H9 (cell line): Measurements from ENCODE around the gene DEPP1. TPM values are rescaled to one million over a fixed set of nuclear protein-coding genes. Genes with fewer than 3 reads are reported as not detected.

ENCODE experiments used
- DNase-seq: peaks from one replicate; pipeline ENCODE4 v3.0.0-alpha.2; 2017
- H2AFZ ChIP-seq: one replicate; pipeline ENCODE4 v1.6.1; 2013; ENCODE audit warnings: mild to moderate bottlenecking, low read length, control low read depth, moderate library complexity
- H2AK5ac ChIP-seq: 2 replicates; pipeline ENCODE4 v1.6.1; 2013; ENCODE audit warnings: low read length, control low read depth, mixed read lengths; ENCODE audit not compliant: insufficient read length
- H2BK120ac ChIP-seq: one replicate; pipeline ENCODE4 v1.6.1; 2013; ENCODE audit warnings: low read depth, mild to moderate bottlenecking, low read length, control low read depth, inconsistent platforms; ENCODE audit not compliant: poor library complexity, severe bottlenecking
- H2BK12ac ChIP-seq: 2 replicates; pipeline ENCODE4 v1.6.1; 2013; ENCODE audit warnings: low read length, control low read depth, mixed read lengths, low read depth; ENCODE audit not compliant: insufficient read length
- H2BK15ac ChIP-seq: 2 replicates; pipeline ENCODE4 v1.6.1; 2013; ENCODE audit warnings: low read depth, low read length, control low read depth
- H2BK20ac ChIP-seq: one replicate; pipeline ENCODE4 v1.6.1; 2013; ENCODE audit warnings: low read depth, mild to moderate bottlenecking, low read length, control low read depth, inconsistent platforms; ENCODE audit not compliant: poor library complexity, severe bottlenecking
- H2BK5ac ChIP-seq: 2 replicates; pipeline ENCODE4 v1.6.1; 2013; ENCODE audit warnings: low read length, control low read depth, mixed read lengths; ENCODE audit not compliant: insufficient read length
- H3K14ac ChIP-seq: 2 replicates; pipeline ENCODE4 v1.6.1; 2013; ENCODE audit warnings: low read length, control low read depth; ENCODE audit not compliant: insufficient read depth
- H3K18ac ChIP-seq: 2 replicates; pipeline ENCODE4 v1.6.1; 2013; ENCODE audit warnings: low read depth, mild to moderate bottlenecking, mixed read lengths, low read length, control low read depth; ENCODE audit not compliant: insufficient read length
- H3K23ac ChIP-seq: 2 replicates; pipeline ENCODE4 v1.6.1; 2013; ENCODE audit warnings: low read length, control low read depth, mixed read lengths, low read depth; ENCODE audit not compliant: insufficient read length
- H3K23me2 ChIP-seq: 2 replicates; pipeline ENCODE4 v1.6.1; 2013; ENCODE audit warnings: low read depth, mild to moderate bottlenecking, mixed read lengths, low read length, control low read depth; ENCODE audit not compliant: insufficient read length, poor library complexity, severe bottlenecking
- H3K27ac ChIP-seq: 2 replicates; pipeline ENCODE4 v1.5.1; 2013; ENCODE audit warnings: low read length, control low read depth, mixed read lengths, low read depth; ENCODE audit not compliant: insufficient read length
- H3K27me3 ChIP-seq: 2 replicates; pipeline ENCODE4 v1.6.1; 2013; ENCODE audit warnings: low read length, control low read depth, inconsistent platforms; ENCODE audit not compliant: insufficient read depth
- H3K4ac ChIP-seq: 2 replicates; pipeline ENCODE4 v1.6.1; 2013; ENCODE audit warnings: low read depth, mild to moderate bottlenecking, control low read depth, inconsistent platforms, low read length, moderate library complexity
- H3K4me1 ChIP-seq: 2 replicates; pipeline ENCODE4 v1.6.1; 2013; ENCODE audit warnings: low read length, control low read depth, inconsistent platforms; ENCODE audit not compliant: insufficient read depth
- H3K4me2 ChIP-seq: 2 replicates; pipeline ENCODE4 v1.6.1; 2013; ENCODE audit warnings: low read length, control low read depth, mixed read lengths; ENCODE audit not compliant: insufficient read length, insufficient read depth
- H3K56ac ChIP-seq: 2 replicates; pipeline ENCODE4 v1.6.1; 2013; ENCODE audit warnings: low read depth, mild to moderate bottlenecking, mixed read lengths, low read length, control low read depth; ENCODE audit not compliant: insufficient read length
- H3K79me1 ChIP-seq: 2 replicates; pipeline ENCODE4 v1.6.1; 2013; ENCODE audit warnings: low read depth, mild to moderate bottlenecking, moderate library complexity, low read length, control low read depth, inconsistent platforms; ENCODE audit not compliant: insufficient read depth, poor library complexity, severe bottlenecking
- H3K79me2 ChIP-seq: 2 replicates; pipeline ENCODE4 v1.6.1; 2013; ENCODE audit warnings: low read length, control low read depth, inconsistent platforms; ENCODE audit not compliant: insufficient read depth
- H3K9ac ChIP-seq: 2 replicates; pipeline ENCODE4 v1.6.1; 2013; ENCODE audit warnings: low read length, control low read depth, mixed read lengths; ENCODE audit not compliant: insufficient read length; ENCODE audit errors: extremely low read depth
- H3K9me3 ChIP-seq: one replicate; pipeline ENCODE4 v1.6.1; 2013; ENCODE audit warnings: low read depth, low read length, inconsistent platforms; ENCODE audit not compliant: control insufficient read depth
- H3T11ph ChIP-seq: one replicate; pipeline ENCODE4 v1.6.1; 2013; ENCODE audit warnings: mild to moderate bottlenecking, low read length, control low read depth, inconsistent platforms
- H4K20me1 ChIP-seq: one replicate; pipeline ENCODE4 v1.6.1; 2013; ENCODE audit not compliant: control insufficient read depth, insufficient read length, insufficient read depth
- H4K5ac ChIP-seq: 2 replicates; pipeline ENCODE4 v1.6.1; 2013; ENCODE audit warnings: low read depth, mild to moderate bottlenecking, mixed read lengths, low read length, control low read depth; ENCODE audit not compliant: insufficient read length
- H4K8ac ChIP-seq: replicated peaks from 2 replicates; pipeline ENCODE4 v1.6.1; 2013; ENCODE audit warnings: low read length, control low read depth, mixed read lengths, low read depth; ENCODE audit not compliant: insufficient read length
- H4K91ac ChIP-seq: 2 replicates; pipeline ENCODE4 v1.6.1; 2013; ENCODE audit warnings: low read depth, mild to moderate bottlenecking, moderate library complexity, mixed read lengths, low read length, control low read depth; ENCODE audit not compliant: insufficient read length
- H3K27ac Mint-ChIP-seq, 3 experiments: 2 replicates in 2 of 3; 3 replicates in 1 of 3; pipeline ENCODE4 v1.8.0; 2020 to 2021; ENCODE audit warnings: mixed read lengths in 3 of 3, mild to moderate bottlenecking in 1 of 3, moderate library complexity in 1 of 3
- H3K27me3 Mint-ChIP-seq: 2 replicates; pipeline ENCODE4 v1.8.0; 2021; ENCODE audit warnings: low read depth, mild to moderate bottlenecking, moderate library complexity, mixed read lengths
- H3K36me3 Mint-ChIP-seq, 3 experiments: 2 replicates in 2 of 3; 3 replicates in 1 of 3; pipeline ENCODE4 v1.8.0; 2020 to 2021; ENCODE audit warnings: low read depth in 3 of 3, mixed read lengths in 3 of 3; ENCODE audit not compliant: insufficient read depth in 1 of 3
- H3K4me1 Mint-ChIP-seq, 2 experiments: 2 replicates each; pipeline ENCODE4 v1.8.0; 2020; ENCODE audit warnings: mixed read lengths in 2 of 2
- H3K4me3 Mint-ChIP-seq, 2 experiments: 2 replicates in 1 of 2; 3 replicates in 1 of 2; pipeline ENCODE4 v1.8.0; 2020 to 2021; ENCODE audit warnings: mild to moderate bottlenecking in 2 of 2, mixed read lengths in 2 of 2, moderate library complexity in 1 of 2
- H3K9me3 Mint-ChIP-seq, 2 experiments: 2 replicates in 1 of 2; 3 replicates in 1 of 2; pipeline ENCODE4 v1.8.0; 2020; ENCODE audit warnings: mild to moderate bottlenecking in 2 of 2, mixed read lengths in 2 of 2, moderate library complexity in 1 of 2
- CTCF ChIP-seq: fragments of 200-600 bp; sonication (generic); conservative IDR thresholded peaks from 3 replicates; pipeline ENCODE4 v1.8.0; 2021; ENCODE audit warnings: antibody characterized with exemption, mild to moderate bottlenecking
- WGBS: extraction: QIAGEN DNeasy Blood & Tissue Kit; methylation state at CpG from one replicate; pipeline ENCODE4 v1.1.7; 2013; ENCODE audit warnings: missing lambda C conversion rate, low lambda C conversion rate, mixed read lengths; ENCODE audit not compliant: insufficient read length; ENCODE audit errors: extremely low coverage; 5-methylcytosine and 5-hydroxymethylcytosine counted together
- total RNA-seq: library from RNA; stranded (reverse); gene quantifications from 2 replicates; pipeline ENCODE4 v1.2.1, GENCODE V29; 2021

The DEPP1 gene
- total RNA-seq, 1 experiment from 2014 or later, result 2.4 TPM

DNA sequence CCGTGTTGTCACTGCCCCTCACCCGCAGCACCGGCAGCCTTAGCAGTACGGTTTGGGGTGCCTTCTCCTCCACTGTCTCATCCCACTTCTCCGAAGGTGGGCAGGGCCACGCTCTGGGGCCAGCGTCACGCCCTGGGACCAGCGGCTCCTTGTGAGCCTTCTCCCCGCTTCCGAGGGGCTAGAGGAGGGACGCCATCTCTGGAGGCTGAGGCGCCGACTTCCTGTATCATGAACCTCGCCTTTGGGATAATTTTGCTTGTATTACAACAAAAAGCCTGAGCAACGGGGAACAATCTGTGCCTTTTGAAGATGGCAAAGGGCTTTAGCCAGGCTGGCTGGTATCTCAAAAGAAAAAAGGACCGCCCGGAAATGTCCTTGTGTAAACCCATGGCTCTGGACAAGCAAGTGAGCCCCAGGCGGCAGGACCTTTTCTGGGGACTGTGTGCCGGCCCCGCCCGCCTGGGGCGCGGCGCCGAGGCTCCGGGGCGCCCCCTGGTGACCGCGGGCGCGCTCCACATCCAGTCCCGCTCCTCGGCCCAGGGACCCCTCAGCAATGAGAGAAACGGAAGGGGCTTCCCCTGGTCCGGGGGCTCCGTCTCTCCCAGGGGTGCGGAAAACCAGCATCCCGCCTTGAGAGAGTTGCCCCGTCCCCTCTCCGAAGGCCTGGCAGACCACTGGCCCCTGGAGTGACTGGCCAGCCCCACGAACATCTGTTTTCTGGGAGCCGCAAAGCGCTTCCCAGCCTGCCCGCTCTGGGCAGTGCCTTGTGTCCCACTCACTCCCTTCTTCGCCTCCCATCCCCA is 3.8 kb downstream of the DEPP1 start:
- H4K8ac ChIP-seq, result no peak overlapping the region
- H4K5ac ChIP-seq, result peak overlapping the region; percentile 31
- no CpG with 5 or more reads among the region's 46 CpGs for WGBS
- H3K23me2 ChIP-seq, result peaks cover 4% of the 10 kb centered on the region
- peaks cover 59% of the 10 kb centered on the region in 2 experiments for H3K4me1 Mint-ChIP-seq
- no peak overlapping the region for H2AFZ ChIP-seq
- no peaks in the 10 kb centered on the region; a peak in 1 of 5 replicates for H3K9me3 Mint-ChIP-seq
- H3T11ph ChIP-seq, result no peak overlapping the region
- no peak overlapping the region for H2BK15ac ChIP-seq
- no peaks in the 10 kb centered on the region for H3K79me1 ChIP-seq
- H3K4me2 ChIP-seq, result peak overlapping the region; percentile 80
- H4K20me1 ChIP-seq, result no peaks in the 10 kb centered on the region
- H3K27ac Mint-ChIP-seq, result peak overlapping the region in 1 of 3 experiments; percentile 22; a peak in 1 of 7 replicates
- H3K79me2 ChIP-seq, result no peaks in the 10 kb centered on the region
- H3K18ac ChIP-seq, result peak overlapping the region; percentile 78
- peak; percentile 98 for TF ChIP-seq CTCF
- no peak overlapping the region for H3K27ac ChIP-seq
- peak overlapping the region; percentile 41 for H3K9ac ChIP-seq
- no peak overlapping the region for H2BK12ac ChIP-seq
- no peaks in the 10 kb centered on the region for H3K27me3 ChIP-seq
- DNase-seq, result peak; percentile 76
- no peak overlapping the region for H2AK5ac ChIP-seq
- no peak overlapping the region for H3K4ac ChIP-seq
- H3K9me3 ChIP-seq, result no peaks in the 10 kb centered on the region
- peak overlapping the region; percentile 75 for H3K14ac ChIP-seq
- no peak overlapping the region for H2BK20ac ChIP-seq
- H3K56ac ChIP-seq, result no peak overlapping the region
- H3K27me3 Mint-ChIP-seq, result peaks cover 7% of the 10 kb centered on the region; the same call in 1 of the 2 replicates
- H3K4me3 Mint-ChIP-seq, result peak overlapping the region; percentile 57 to 60
- H3K4me1 ChIP-seq, result peaks cover 16% of the 10 kb centered on the region
- no peak overlapping the region for H3K23ac ChIP-seq
- H4K91ac ChIP-seq, result peak overlapping the region; percentile 39
- H2BK120ac ChIP-seq, result no peak overlapping the region
- H2BK5ac ChIP-seq, result no peak overlapping the region
- peaks cover 5 to 20% (median 16%) of the 10 kb centered on the region in 3 experiments; a peak in 5 of 7 replicates for H3K36me3 Mint-ChIP-seq
